Panc1 (cell line): Measurements from ENCODE around the gene TFEC. TPM values are rescaled to one million over a fixed set of nuclear protein-coding genes. Genes with fewer than 3 reads are reported as not detected.

Experiments used
- ATAC-seq: fragments of 200-7000 bp; cut with Tn5 transposase; 2 replicates; pipeline ENCODE4 v1.9.1; 2020; ENCODE audit warnings: mild to moderate bottlenecking, moderate library complexity
- BruUV-seq: library from RNA; stranded (reverse); fragments of 400-500 nt; replicated peaks from 2 replicates; lab custom pipeline; 2021; lab: Mats Ljungman, UMichigan
- CTCF ChIA-PET: fragments of 300-600 bp; sonication (Branson Sonifier 250); formaldehyde crosslinking; loops from one replicate; lab custom pipeline; 2022; ENCODE audit warnings: antibody characterized with exemption; lab: Charles Lee
- POLR2A ChIA-PET: fragments of 300-600 bp; sonication (Branson Sonifier 250); formaldehyde crosslinking; loops from one replicate; lab custom pipeline; 2022; ENCODE audit warnings: antibody characterized with exemption; lab: Charles Lee
- DNase-seq: peaks from one replicate; pipeline ENCODE4 v3.0.0-alpha.2; 2010; ENCODE audit warnings: low read depth, low spot score
- H3K27ac ChIP-seq: 2 replicates; pipeline ENCODE4 v1.5.1; 2011; ENCODE audit warnings: mild to moderate bottlenecking, low read length, inconsistent platforms
- H3K27me3 ChIP-seq: fragments of 200-500 bp; sonication (Bioruptor generic); 2 replicates; pipeline ENCODE4 v1.6.0; 2014; ENCODE audit warnings: low read length, inconsistent platforms; ENCODE audit not compliant: control insufficient read depth, insufficient read depth
- H3K36me3 ChIP-seq: fragments of 200-500 bp; sonication (Bioruptor generic); 2 replicates; pipeline ENCODE4 v1.5.1; 2014; ENCODE audit warnings: inconsistent platforms, mild to moderate bottlenecking, low read length, moderate library complexity; ENCODE audit not compliant: control insufficient read depth, insufficient read depth
- H3K4me1 ChIP-seq: 2 replicates; pipeline ENCODE4 v1.5.1; 2011; ENCODE audit warnings: inconsistent platforms, mild to moderate bottlenecking, low read length, moderate library complexity; ENCODE audit not compliant: control insufficient read depth, insufficient read depth
- H3K4me3 ChIP-seq, 2 experiments: 2 replicates each; pipeline ENCODE4 v1.5.1; 2011 to 2012; ENCODE audit warnings: low read depth in 2 of 2, low read length in 2 of 2, mild to moderate bottlenecking in 2 of 2, inconsistent platforms in 1 of 2, moderate library complexity in 1 of 2
- H3K9me3 ChIP-seq: fragments of 200-500 bp; sonication (Bioruptor generic); 2 replicates; pipeline ENCODE4 v1.5.1; 2014; ENCODE audit warnings: low read depth, mild to moderate bottlenecking, inconsistent platforms, low read length, moderate library complexity; ENCODE audit not compliant: control insufficient read depth, insufficient read depth
- CTCF ChIP-seq: fragments of 450-650 bp; IDR thresholded peaks from 2 replicates; pipeline ENCODE4 v1.5.1; 2017; ENCODE audit warnings: mild to moderate bottlenecking
- POLR2AphosphoS5 ChIP-seq: IDR thresholded peaks from 2 replicates; pipeline ENCODE4 v1.6.1; 2012; ENCODE audit warnings: mild to moderate bottlenecking, low read depth, low read length, moderate library complexity
- SIN3A ChIP-seq: IDR thresholded peaks from 2 replicates; pipeline ENCODE4 v1.6.1; 2012; ENCODE audit warnings: low read depth, mild to moderate bottlenecking, low read length, moderate library complexity, borderline replicate concordance; ENCODE audit not compliant: insufficient read depth
- TCF7L2 ChIP-seq: IDR thresholded peaks from 2 replicates; pipeline ENCODE4 v1.6.1; 2011; ENCODE audit warnings: mild to moderate bottlenecking, low read depth, low read length, inconsistent platforms
- in situ Hi-C: cut with HindIII; loops from 2 replicates; pipeline ENCODE4 v1.10.0; 2016; ENCODE audit warnings: low sequenced_read_pairs, low pct_unique_long_range_greater_than_20kb
- intact Hi-C: fragments of 100-400 bp; cut with micrococcal nuclease; formaldehyde crosslinking; loops from one replicate; pipeline ENCODE4 v1.10.0; 2022; ENCODE audit not compliant: unreplicated experiment
- total RNA-seq: library from RNA; stranded (reverse); gene quantifications from one replicate; pipeline ENCODE4 v1.2.1, GENCODE V29; 2021; ENCODE audit not compliant: unreplicated experiment
- TF ChIP-seq, protein P1 (sequence below), 2 experiments: IDR thresholded peaks; 2 replicates each; pipeline ENCODE4 v1.6.1; 2011 to 2012; ENCODE audit warnings: low read depth in 2 of 2, control low read depth in 1 of 2, low read length in 1 of 2, mild to moderate bottlenecking in 1 of 2, moderate library complexity in 1 of 2; ENCODE audit not compliant: insufficient read depth in 1 of 2

Gene TFEC
- total RNA-seq, 1 experiment from 2014 or later: not detected

- H3K4me1 ChIP-seq: no peaks in the 10 kb centered on the region
- no peaks in the 10 kb centered on the region for H3K36me3 ChIP-seq
- BruUV-seq: no TSS peak
- H3K4me3 ChIP-seq: no peak overlapping the region
- H3K27ac ChIP-seq: no peak overlapping the region
- TF ChIP-seq SIN3A (no peak), TCF7L2 (no peak), POLR2AphosphoS5 (no peak), CTCF (no peak)
- TF ChIP-seq, protein P1, sequence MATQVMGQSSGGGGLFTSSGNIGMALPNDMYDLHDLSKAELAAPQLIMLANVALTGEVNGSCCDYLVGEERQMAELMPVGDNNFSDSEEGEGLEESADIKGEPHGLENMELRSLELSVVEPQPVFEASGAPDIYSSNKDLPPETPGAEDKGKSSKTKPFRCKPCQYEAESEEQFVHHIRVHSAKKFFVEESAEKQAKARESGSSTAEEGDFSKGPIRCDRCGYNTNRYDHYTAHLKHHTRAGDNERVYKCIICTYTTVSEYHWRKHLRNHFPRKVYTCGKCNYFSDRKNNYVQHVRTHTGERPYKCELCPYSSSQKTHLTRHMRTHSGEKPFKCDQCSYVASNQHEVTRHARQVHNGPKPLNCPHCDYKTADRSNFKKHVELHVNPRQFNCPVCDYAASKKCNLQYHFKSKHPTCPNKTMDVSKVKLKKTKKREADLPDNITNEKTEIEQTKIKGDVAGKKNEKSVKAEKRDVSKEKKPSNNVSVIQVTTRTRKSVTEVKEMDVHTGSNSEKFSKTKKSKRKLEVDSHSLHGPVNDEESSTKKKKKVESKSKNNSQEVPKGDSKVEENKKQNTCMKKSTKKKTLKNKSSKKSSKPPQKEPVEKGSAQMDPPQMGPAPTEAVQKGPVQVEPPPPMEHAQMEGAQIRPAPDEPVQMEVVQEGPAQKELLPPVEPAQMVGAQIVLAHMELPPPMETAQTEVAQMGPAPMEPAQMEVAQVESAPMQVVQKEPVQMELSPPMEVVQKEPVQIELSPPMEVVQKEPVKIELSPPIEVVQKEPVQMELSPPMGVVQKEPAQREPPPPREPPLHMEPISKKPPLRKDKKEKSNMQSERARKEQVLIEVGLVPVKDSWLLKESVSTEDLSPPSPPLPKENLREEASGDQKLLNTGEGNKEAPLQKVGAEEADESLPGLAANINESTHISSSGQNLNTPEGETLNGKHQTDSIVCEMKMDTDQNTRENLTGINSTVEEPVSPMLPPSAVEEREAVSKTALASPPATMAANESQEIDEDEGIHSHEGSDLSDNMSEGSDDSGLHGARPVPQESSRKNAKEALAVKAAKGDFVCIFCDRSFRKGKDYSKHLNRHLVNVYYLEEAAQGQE (IDR thresholded peaks at IDR 0.05; ENCODE audit: insufficient read depth in 1 of 2, low read depth in 2 of 2, low read length in 1 of 2): no peak
- no peaks in the 10 kb centered on the region for H3K9me3 ChIP-seq
- no peaks in the 10 kb centered on the region for H3K27me3 ChIP-seq
- no peak for DNase-seq
- CTCF ChIA-PET: no interaction called here
- in situ Hi-C loops: no loop called here
- intact Hi-C loops: no loop called here
- POLR2A ChIA-PET: no interaction called here
- no peak for ATAC-seq
These were observed 106.2 kb downstream of the TFEC start for GRCh38 chr7:115924411-115924810.

GRCh38 chr7:115920367-115920766, 110.2 kb downstream of the TFEC start:
- ATAC-seq (no peak), DNase-seq (no peak)
- in situ Hi-C loops (no loop called here), intact Hi-C loops (no loop called here)
- no TSS peak for BruUV-seq
- no peak for TF ChIP-seq SIN3A
- TF ChIP-seq, protein P1 (IDR thresholded peaks at IDR 0.05; ENCODE audit: insufficient read depth in 1 of 2, low read depth in 2 of 2, low read length in 1 of 2): no peak
- no peak for TF ChIP-seq CTCF
- no peak for TF ChIP-seq POLR2AphosphoS5
- TF ChIP-seq TCF7L2: no peak
- POLR2A ChIA-PET: no interaction called here
- H3K4me3 ChIP-seq: no peak overlapping the region
- H3K9me3 ChIP-seq: no peaks in the 10 kb centered on the region
- no peaks in the 10 kb centered on the region for H3K4me1 ChIP-seq
- H3K27ac ChIP-seq: no peak overlapping the region
- no peaks in the 10 kb centered on the region for H3K27me3 ChIP-seq
- CTCF ChIA-PET: no interaction called here
- no peaks in the 10 kb centered on the region for H3K36me3 ChIP-seq
